CD8-positive, alpha-beta memory T cell (primary cell): ENCODE results near the gene WDR37. TPM values are rescaled to one million over a fixed set of nuclear protein-coding genes. Genes with fewer than 3 reads are reported as not detected.

Source experiments
- CTCF ChIA-PET: fragments of 350-600 bp; sonication (Branson Sonifier 250); formaldehyde crosslinking; loops from one replicate; lab custom pipeline; 2021; ENCODE audit warnings: antibody characterized with exemption; lab: Charles Lee
- POLR2A ChIA-PET: fragments of 350-600 bp; sonication (Branson Sonifier 250); formaldehyde crosslinking; loops from one replicate; lab custom pipeline; 2021; ENCODE audit warnings: antibody characterized with exemption; lab: Charles Lee
- DNase-seq, 5 donors: peaks; one replicate each; pipeline versions ENCODE4 v3.0.0 to v3.0.0-alpha.2; 2020 to 2022; ENCODE audit warnings: mixed read lengths in 1 of 5
- H3K27ac ChIP-seq: one replicate; pipeline ENCODE4 v1.7.0; 2013; ENCODE audit warnings: low read depth, mild to moderate bottlenecking, low read length, moderate library complexity
- H3K27me3 ChIP-seq: 2 replicates; pipeline ENCODE4 v1.7.0; 2013; ENCODE audit warnings: low read length, mild to moderate bottlenecking; ENCODE audit not compliant: insufficient read depth, poor library complexity, severe bottlenecking
- H3K36me3 ChIP-seq: 2 replicates; pipeline ENCODE4 v1.7.0; 2013; ENCODE audit warnings: mild to moderate bottlenecking, low read length, moderate library complexity; ENCODE audit not compliant: insufficient read depth
- H3K4me1 ChIP-seq: 2 replicates; pipeline ENCODE4 v1.7.0; 2013; ENCODE audit warnings: mild to moderate bottlenecking, low read length, moderate library complexity; ENCODE audit not compliant: insufficient read depth
- H3K4me3 ChIP-seq: 2 replicates; pipeline ENCODE4 v1.7.0; 2013; ENCODE audit warnings: mild to moderate bottlenecking, low read length
- H3K9me3 ChIP-seq: 2 replicates; pipeline ENCODE4 v1.7.0; 2013; ENCODE audit warnings: mild to moderate bottlenecking, low read length
- H3K27ac Mint-ChIP-seq, 8 donors: one replicate each; pipeline ENCODE4 v1.8.0; 2020 to 2021; ENCODE audit warnings: mixed read lengths in 8 of 8, mild to moderate bottlenecking in 6 of 8, inconsistent platforms in 3 of 8, moderate library complexity in 3 of 8
- H3K27me3 Mint-ChIP-seq, 2 donors: one replicate each; pipeline ENCODE4 v1.8.0; 2020 to 2021; ENCODE audit warnings: mixed read lengths in 2 of 2, mild to moderate bottlenecking in 1 of 2, moderate library complexity in 1 of 2
- H3K36me3 Mint-ChIP-seq, 3 donors: one replicate each; pipeline ENCODE4 v1.8.0; 2020 to 2021; ENCODE audit warnings: mixed read lengths in 3 of 3, inconsistent platforms in 1 of 3, mild to moderate bottlenecking in 1 of 3
- H3K4me1 Mint-ChIP-seq, 3 donors: one replicate each; pipeline ENCODE4 v1.8.0; 2020 to 2021; ENCODE audit warnings: mixed read lengths in 3 of 3, inconsistent platforms in 1 of 3, mild to moderate bottlenecking in 1 of 3
- H3K4me3 Mint-ChIP-seq, 7 donors: one replicate each; pipeline ENCODE4 v1.8.0; 2020 to 2021; ENCODE audit warnings: mixed read lengths in 7 of 7, mild to moderate bottlenecking in 6 of 7, moderate library complexity in 4 of 7, inconsistent platforms in 2 of 7
- H3K9me3 Mint-ChIP-seq, 5 donors: one replicate each; pipeline ENCODE4 v1.8.0; 2020 to 2022; ENCODE audit warnings: mixed read lengths in 5 of 5, mild to moderate bottlenecking in 3 of 5, moderate library complexity in 2 of 5, inconsistent platforms in 1 of 5
- polyA plus RNA-seq: library from polyadenylated mRNA; unstranded; fragments of 300-500 nt; fragmentation: Illumina TruSeq; gene quantifications from one replicate; pipeline ENCODE4 v1.2.3, GENCODE V29; 2021
- total RNA-seq, 2 experiments: library from RNA; stranded (reverse); gene quantifications; one replicate each; pipeline ENCODE4 v1.2.3, GENCODE V29; 2021

WDR37 gene
- total and polyA plus RNA-seq, 3 experiments from 2014 or later: 14.5 to 21.7 (median 15.8) TPM

DNA sequence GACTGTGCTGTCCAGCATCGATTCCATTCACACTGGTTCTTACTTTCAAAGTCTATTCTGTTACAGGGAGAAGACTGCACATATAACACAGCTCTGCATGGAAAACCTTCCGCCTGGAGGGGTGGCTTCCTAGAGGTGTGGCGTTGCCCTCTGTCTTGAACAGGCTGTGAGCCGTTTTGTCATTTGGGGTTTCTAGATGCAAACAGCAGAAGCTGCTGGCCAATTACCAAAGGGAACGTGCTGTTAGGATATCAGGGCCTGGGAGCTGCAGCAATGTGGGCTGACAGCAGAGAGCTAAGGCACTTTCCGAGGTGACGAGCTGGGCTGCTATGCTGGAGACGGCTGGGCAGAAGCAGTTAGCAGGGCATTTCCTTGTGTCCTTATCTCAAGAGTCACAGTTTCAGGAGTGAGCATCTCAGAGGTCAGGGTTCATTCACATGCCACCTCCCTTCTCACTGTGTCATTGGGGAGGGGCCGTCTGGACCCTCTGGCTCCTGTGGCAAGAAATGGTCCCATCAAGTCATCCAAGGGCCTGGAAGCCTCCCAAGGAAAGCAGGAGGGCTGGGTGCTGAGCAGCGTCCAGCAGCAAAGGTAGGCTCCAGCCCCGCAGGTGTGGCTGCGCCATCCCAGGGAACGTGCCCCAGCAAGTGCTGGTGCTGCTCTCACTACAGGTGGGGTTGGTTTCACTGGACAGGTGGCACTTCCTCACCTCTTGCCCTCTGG, 106.5 kb downstream of the WDR37 start:
- H3K9me3 ChIP-seq: no peaks in the 10 kb centered on the region
- no peaks in the 10 kb centered on the region for H3K36me3 Mint-ChIP-seq
- no peaks in the 10 kb centered on the region for H3K27me3 ChIP-seq
- H3K27ac ChIP-seq: no peak overlapping the region
- no peaks in the 10 kb centered on the region for H3K9me3 Mint-ChIP-seq
- DNase-seq: no peak
- H3K4me3 ChIP-seq: no peak overlapping the region
- no peak overlapping the region for H3K4me3 Mint-ChIP-seq
- no peaks in the 10 kb centered on the region for H3K4me1 Mint-ChIP-seq
- H3K27ac Mint-ChIP-seq: no peak overlapping the region
- ChIA-PET POLR2A (no interaction called here), CTCF (no interaction called here)
- H3K36me3 ChIP-seq: no peaks in the 10 kb centered on the region
- peaks cover 13 to 14% of the 10 kb centered on the region in 2 donors for H3K27me3 Mint-ChIP-seq
- no peaks in the 10 kb centered on the region for H3K4me1 ChIP-seq

DNA sequence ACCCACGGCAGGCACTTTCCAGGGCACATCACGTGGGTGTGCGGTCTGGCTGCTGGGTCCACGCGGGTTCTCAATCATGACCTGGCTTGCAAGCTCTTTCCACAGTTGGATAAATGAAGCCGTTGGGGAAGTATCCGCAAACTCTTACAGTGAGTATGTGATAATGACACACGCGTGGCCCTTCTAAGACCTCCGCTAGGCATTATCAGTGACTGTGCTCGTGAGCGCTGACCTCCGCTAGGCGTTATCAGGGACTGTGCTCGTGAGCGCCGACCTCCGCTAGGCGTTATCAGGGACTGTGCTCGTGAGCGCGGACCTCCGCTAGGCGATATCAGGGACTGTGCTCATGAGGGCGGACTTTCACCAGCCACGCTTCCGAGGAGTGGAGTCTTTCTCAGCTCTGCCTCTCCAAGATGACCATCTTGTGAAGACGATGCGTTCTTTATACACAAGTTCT, 107.0 kb downstream of the WDR37 start:
- Histone ChIP-seq H3K27ac (no peak overlapping the region), H3K27me3 (no peaks in the 10 kb centered on the region), H3K4me3 (no peak overlapping the region), H3K4me1 (no peaks in the 10 kb centered on the region), H3K36me3 (no peaks in the 10 kb centered on the region), H3K9me3 (no peaks in the 10 kb centered on the region)
- peaks cover 15 to 17% of the 10 kb centered on the region in 2 donors for H3K27me3 Mint-ChIP-seq
- no peak overlapping the region for H3K4me3 Mint-ChIP-seq
- ChIA-PET POLR2A (no interaction called here), CTCF (no interaction called here)
- no peak for DNase-seq
- H3K36me3 Mint-ChIP-seq: no peaks in the 10 kb centered on the region
- H3K9me3 Mint-ChIP-seq: no peaks in the 10 kb centered on the region
- no peaks in the 10 kb centered on the region for H3K4me1 Mint-ChIP-seq
- no peak overlapping the region for H3K27ac Mint-ChIP-seq

DNA sequence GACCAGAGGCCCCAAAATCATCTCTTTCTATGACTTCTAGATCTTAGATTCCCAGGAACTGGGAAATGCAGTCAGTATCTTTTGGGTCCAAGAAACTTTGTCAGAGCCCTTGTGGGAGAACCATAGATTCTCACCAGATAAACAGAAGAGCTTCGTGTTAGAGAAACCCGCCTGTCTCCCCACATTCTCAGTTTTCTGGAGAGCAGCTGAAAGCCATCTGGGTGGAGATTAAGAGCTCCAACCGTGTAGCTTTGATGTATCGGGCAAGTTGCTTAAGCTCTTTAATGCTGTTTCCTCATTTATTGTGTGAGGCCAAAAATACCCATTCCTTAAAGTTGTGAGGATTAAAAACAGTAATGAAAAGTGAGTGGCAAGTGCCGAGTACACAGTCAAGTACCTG, 107.6 kb downstream of the WDR37 start:
- POLR2A ChIA-PET: no interaction called here
- no peak overlapping the region for H3K27ac Mint-ChIP-seq
- no peak overlapping the region for H3K27ac ChIP-seq

GRCh38 chr10:1166101-1166827, 110.1 kb downstream of the WDR37 start:
- Mint-ChIP-seq H3K27ac (no peak overlapping the region), H3K9me3 (no peaks in the 10 kb centered on the region), H3K36me3 (no peaks in the 10 kb centered on the region), H3K4me1 (no peaks in the 10 kb centered on the region), H3K27me3 (peaks cover 15 to 17% of the 10 kb centered on the region in 2 donors), H3K4me3 (no peak overlapping the region)
- Histone ChIP-seq H3K27ac (no peak overlapping the region), H3K36me3 (no peaks in the 10 kb centered on the region), H3K9me3 (no peaks in the 10 kb centered on the region), H3K4me1 (no peaks in the 10 kb centered on the region), H3K27me3 (no peaks in the 10 kb centered on the region), H3K4me3 (no peak overlapping the region)
- DNase-seq: peak in 1 of 5 donors; percentile 15
- POLR2A ChIA-PET: no interaction called here
- CTCF ChIA-PET: no interaction called here

More for the DNA sequence above, 107.6 kb downstream of the WDR37 start:
- no peak for DNase-seq
- no peaks in the 10 kb centered on the region for H3K4me1 Mint-ChIP-seq
- CTCF ChIA-PET: no interaction called here
- H3K4me3 Mint-ChIP-seq: no peak overlapping the region
- H3K9me3 Mint-ChIP-seq: no peaks in the 10 kb centered on the region
- no peaks in the 10 kb centered on the region for H3K36me3 ChIP-seq
- no peak overlapping the region for H3K4me3 ChIP-seq
- no peaks in the 10 kb centered on the region for H3K36me3 Mint-ChIP-seq
- peaks cover 14 to 17% of the 10 kb centered on the region in 2 donors for H3K27me3 Mint-ChIP-seq
- H3K27me3 ChIP-seq: no peaks in the 10 kb centered on the region
- no peaks in the 10 kb centered on the region for H3K4me1 ChIP-seq
- H3K9me3 ChIP-seq: no peaks in the 10 kb centered on the region

DNA sequence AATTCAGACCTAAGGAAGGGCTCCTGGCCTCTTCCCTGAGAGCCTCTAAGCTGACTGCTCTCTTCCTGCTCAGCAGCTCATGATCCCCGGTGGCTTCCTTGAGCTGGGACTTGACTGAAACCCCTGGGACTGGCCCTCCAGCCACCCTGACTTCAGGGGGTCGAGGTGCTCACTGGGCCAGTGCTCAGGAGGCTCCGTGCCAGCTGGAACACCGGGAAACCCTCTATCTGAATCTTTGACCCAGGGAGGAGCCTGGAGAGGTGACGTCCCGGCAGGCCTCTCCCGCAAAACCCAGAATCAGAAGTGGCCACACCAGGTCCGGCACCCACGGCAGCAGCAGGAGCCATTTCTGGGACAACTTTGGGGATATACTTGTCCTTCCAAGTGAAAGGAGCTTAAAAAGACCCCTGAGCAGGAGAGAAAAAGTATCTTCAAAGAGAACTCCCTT, 110.7 kb downstream of the WDR37 start:
- Histone ChIP-seq H3K27me3 (no peaks in the 10 kb centered on the region), H3K4me3 (no peak overlapping the region), H3K4me1 (no peaks in the 10 kb centered on the region), H3K36me3 (no peaks in the 10 kb centered on the region), H3K27ac (no peak overlapping the region), H3K9me3 (no peaks in the 10 kb centered on the region)
- H3K4me1 Mint-ChIP-seq: no peaks in the 10 kb centered on the region
- no peak for DNase-seq
- H3K4me3 Mint-ChIP-seq: no peak overlapping the region
- H3K36me3 Mint-ChIP-seq: no peaks in the 10 kb centered on the region
- peaks cover 15 to 21% of the 10 kb centered on the region in 2 donors for H3K27me3 Mint-ChIP-seq
- H3K27ac Mint-ChIP-seq: no peak overlapping the region
- ChIA-PET POLR2A (no interaction called here), CTCF (no interaction called here)
- no peaks in the 10 kb centered on the region for H3K9me3 Mint-ChIP-seq

DNA sequence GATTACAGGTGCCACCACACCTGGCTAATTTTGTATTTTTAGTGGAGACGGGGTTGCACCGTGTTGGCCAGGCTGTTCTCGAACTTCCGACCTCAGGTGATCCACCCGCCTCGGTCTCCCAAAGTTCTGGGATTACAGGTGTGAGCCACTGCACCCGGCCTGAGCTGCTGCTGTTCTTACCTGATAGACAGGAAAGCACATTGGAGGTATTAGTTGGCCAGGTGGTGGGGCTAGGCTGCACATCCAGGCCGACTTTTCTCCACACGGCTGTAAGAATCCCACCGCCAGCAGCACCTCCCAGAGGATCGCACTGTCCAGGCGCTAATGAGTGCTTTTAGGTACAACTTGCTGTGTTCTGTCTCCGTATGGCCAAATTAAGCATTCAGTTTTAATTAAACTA, 112.6 kb downstream of the WDR37 start:
- no peak for DNase-seq
- no peaks in the 10 kb centered on the region for H3K27me3 ChIP-seq
- ChIA-PET POLR2A (no interaction called here), CTCF (no interaction called here)
- H3K9me3 ChIP-seq: no peaks in the 10 kb centered on the region
- Mint-ChIP-seq H3K4me1 (no peaks in the 10 kb centered on the region), H3K27me3 (peaks cover 13 to 14% of the 10 kb centered on the region in 2 donors), H3K9me3 (no peaks in the 10 kb centered on the region), H3K36me3 (no peaks in the 10 kb centered on the region), H3K27ac (no peak overlapping the region), H3K4me3 (no peak overlapping the region)
- no peaks in the 10 kb centered on the region for H3K4me1 ChIP-seq
- no peaks in the 10 kb centered on the region for H3K36me3 ChIP-seq
- H3K4me3 ChIP-seq: no peak overlapping the region
- no peak overlapping the region for H3K27ac ChIP-seq

DNA sequence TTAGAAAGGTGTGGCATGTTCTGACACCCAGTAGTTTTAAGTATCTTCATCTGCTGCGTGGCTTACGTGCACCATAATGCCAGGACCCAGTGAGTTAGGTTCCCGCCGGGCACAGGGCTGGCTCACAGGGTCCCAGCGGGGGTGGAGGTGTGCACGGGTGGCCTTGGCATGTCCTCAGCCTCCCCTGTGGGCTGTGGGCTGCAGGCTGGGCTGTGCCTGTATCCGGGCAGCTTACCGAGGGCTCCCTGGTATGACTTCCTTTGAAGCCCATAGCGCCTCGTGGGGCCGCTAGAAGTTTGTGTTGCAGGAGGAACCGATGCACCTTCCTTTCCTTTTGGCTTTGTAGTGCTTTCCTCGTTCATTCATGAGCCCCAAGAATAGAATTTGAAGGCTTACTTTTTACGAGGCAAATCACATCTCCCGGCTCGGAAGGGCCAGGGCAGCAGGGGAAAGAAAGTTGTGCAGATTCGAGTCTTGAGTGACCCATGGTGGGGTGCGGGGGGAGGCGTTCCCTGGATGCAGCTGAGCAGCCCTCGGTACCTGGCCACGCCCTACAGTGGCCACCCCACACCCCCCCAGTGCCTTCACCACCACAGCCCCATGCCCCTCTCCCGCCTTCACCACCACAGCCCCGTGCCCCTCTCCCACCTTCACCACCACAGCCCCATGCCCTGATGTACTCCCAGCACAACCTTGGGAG, 113.2 kb downstream of the WDR37 start:
- Mint-ChIP-seq H3K4me1 (no peaks in the 10 kb centered on the region), H3K27me3 (peaks cover 13 to 14% of the 10 kb centered on the region in 2 donors), H3K27ac (no peak overlapping the region), H3K9me3 (no peaks in the 10 kb centered on the region), H3K4me3 (no peak overlapping the region), H3K36me3 (no peaks in the 10 kb centered on the region)
- CTCF ChIA-PET: no interaction called here
- Histone ChIP-seq H3K27me3 (no peaks in the 10 kb centered on the region), H3K27ac (no peak overlapping the region), H3K9me3 (no peaks in the 10 kb centered on the region), H3K36me3 (no peaks in the 10 kb centered on the region), H3K4me1 (no peaks in the 10 kb centered on the region), H3K4me3 (no peak overlapping the region)
- no peak for DNase-seq
- POLR2A ChIA-PET: no interaction called here
